K562 (cell line): ENCODE results near the gene IFNGR1. TPM values are rescaled to one million over a fixed set of nuclear protein-coding genes. Genes with fewer than 3 reads are reported as not detected.
"Not testable (repeated sequence)": the region's sequence is repeated elsewhere in the genome, so short reads cannot be mapped to it uniquely, and the experiment has no call there.

ENCODE experiments used
- ATAC-seq: fragments of 200-7000 bp; cut with Tn5 transposase; 3 replicates; pipeline ENCODE4 v1.9.1; 2020; ENCODE audit warnings: moderate library complexity
- BruUV-seq: library from RNA; stranded (reverse); fragments of 400-500 nt; replicated peaks from 2 replicates; lab custom pipeline; 2021; lab: Mats Ljungman, UMichigan
- CTCF ChIA-PET: fragments of 300-600 bp; formaldehyde crosslinking; extraction: SDS; loops from one replicate; lab custom pipeline; 2021; ENCODE audit warnings: low intra/inter-chr PET ratio; lab: Yijun Ruan, JAX
- POLR2A ChIA-PET: fragments of 300-600, 350-650 bp; sonication (Branson Sonifier 250); formaldehyde crosslinking; extraction: SDS; loops from one replicate; lab custom pipeline; 2021; ENCODE audit warnings: antibody characterized with exemption, inconsistent platforms; lab: Yijun Ruan, JAX
- DNase-seq, 4 experiments: peaks; one replicate each; pipeline versions ENCODE4 v3.0.0 to v3.0.0-alpha.2; 2011 to 2018; ENCODE audit warnings: low spot score in 3 of 4, mixed read lengths in 3 of 4; ENCODE audit errors: extremely low read depth in 1 of 4
- FAIRE-seq: peaks from 2 replicates; lab custom pipeline; 2011; peaks lifted over from hg19 to GRCh38; lab: Jason Lieb, UNC
- H2AFZ ChIP-seq: 2 replicates; pipeline ENCODE4 v1.6.0; 2011; ENCODE audit warnings: low read depth, low read length, control low read depth, inconsistent platforms
- H3K27ac ChIP-seq: fragments of 200-600 bp; 3 replicates; pipeline ENCODE4 v1.8.0; 2011; ENCODE audit warnings: low read depth, mild to moderate bottlenecking, control low read depth, inconsistent platforms, low read length, moderate library complexity, mixed read lengths; ENCODE audit errors: extremely low read depth
- H3K27me3 ChIP-seq, 2 experiments: fragments of 300-600 bp in 1 of 2; 2 replicates in 1 of 2; 3 replicates in 1 of 2; pipeline versions ENCODE4 v1.6.0 to v1.8.0; 2011; ENCODE audit warnings: inconsistent platforms in 2 of 2, low read length in 2 of 2, mild to moderate bottlenecking in 1 of 2, mixed read lengths in 1 of 2, moderate library complexity in 1 of 2; ENCODE audit not compliant: control insufficient read depth in 2 of 2, insufficient read depth in 2 of 2
- H3K36me3 ChIP-seq: fragments of 300-600 bp; 3 replicates; pipeline ENCODE4 v1.8.0; 2011; ENCODE audit warnings: mild to moderate bottlenecking, low read length, inconsistent platforms; ENCODE audit not compliant: control insufficient read depth, insufficient read depth
- H3K4me1 ChIP-seq, 2 experiments: fragments of 200-600 bp in 1 of 2; replicated peaks in 1 of 2; 2 replicates in 1 of 2; 3 replicates in 1 of 2; pipeline versions ENCODE4 v1.5.1 to v1.8.0; 2011; ENCODE audit warnings: inconsistent platforms in 2 of 2, low read length in 2 of 2, mild to moderate bottlenecking in 1 of 2, mixed read lengths in 1 of 2, moderate library complexity in 1 of 2; ENCODE audit not compliant: control insufficient read depth in 2 of 2, insufficient read depth in 2 of 2
- H3K4me2 ChIP-seq: 2 replicates; pipeline ENCODE4 v1.6.1; 2011; ENCODE audit warnings: low read length, control low read depth, inconsistent platforms, mixed read lengths; ENCODE audit not compliant: insufficient read depth
- H3K4me3 ChIP-seq: fragments of 200-600 bp; sonication (generic), shearing (Covaris generic); 2 replicates; pipeline ENCODE4 v1.5.1; 2016; ENCODE audit warnings: control low read depth, inconsistent platforms
- H3K79me2 ChIP-seq: fragments of 200-600 bp; 3 replicates; pipeline ENCODE4 v1.8.0; 2011; ENCODE audit warnings: low read length, inconsistent platforms; ENCODE audit not compliant: control insufficient read depth, insufficient read depth
- H3K9ac ChIP-seq, 2 experiments: 2 replicates each; pipeline versions ENCODE4 v1.6.0 to v1.6.1; 2011; ENCODE audit warnings: low read depth in 2 of 2, low read length in 2 of 2, control low read depth in 1 of 2, inconsistent platforms in 1 of 2, mild to moderate bottlenecking in 1 of 2, mixed read lengths in 1 of 2; ENCODE audit not compliant: insufficient read depth in 1 of 2
- H3K9me1 ChIP-seq: one replicate; pipeline ENCODE4 v1.6.0; 2011; ENCODE audit warnings: inconsistent platforms, mild to moderate bottlenecking, low read length, moderate library complexity; ENCODE audit not compliant: control insufficient read depth, insufficient read depth
- H3K9me3 ChIP-seq: replicated peaks from 2 replicates; pipeline ENCODE4 v1.5.1; 2011; ENCODE audit warnings: low read depth, low read length, inconsistent platforms; ENCODE audit not compliant: control insufficient read depth, insufficient read depth
- H4K20me1 ChIP-seq: replicated peaks from 2 replicates; pipeline ENCODE4 v1.6.1; 2011; ENCODE audit warnings: low read length, inconsistent platforms, mixed read lengths; ENCODE audit not compliant: control insufficient read depth, insufficient read depth
- CBX5 ChIP-seq: IDR thresholded peaks from 2 replicates; pipeline ENCODE4 v1.6.1; 2014; ENCODE audit warnings: low read depth, borderline replicate concordance
- FOXM1 ChIP-seq, 2 experiments: fragments of 450-650 bp in 1 of 2; sonication (generic) in 1 of 2; formaldehyde crosslinking in 1 of 2; IDR thresholded peaks; 2 replicates each; pipeline versions ENCODE4 v1.6.1 to v1.9.0; 2017 to 2022; ENCODE audit warnings: low read depth in 2 of 2, mild to moderate bottlenecking in 2 of 2, missing genetic modification reagents in 1 of 2, moderate library complexity in 1 of 2
- GABPB1 ChIP-seq: sonication (generic); formaldehyde crosslinking; IDR thresholded peaks from 2 replicates; pipeline ENCODE4 v1.8.0; 2022; ENCODE audit warnings: mild to moderate bottlenecking, missing genetic modification reagents
- L3MBTL2 ChIP-seq: fragments of 450-650 bp; IDR thresholded peaks from 2 replicates; pipeline ENCODE4 v1.6.1; 2016; ENCODE audit warnings: mild to moderate bottlenecking, moderate library complexity
- NCOA2 ChIP-seq, 2 experiments: fragments of 450-650 bp; IDR thresholded peaks; 2 replicates each; pipeline ENCODE4 v1.6.1; 2018; ENCODE audit warnings: mild to moderate bottlenecking in 2 of 2, moderate library complexity in 1 of 2; ENCODE audit not compliant: partially characterized antibody in 2 of 2
- SPI1 ChIP-seq: IDR thresholded peaks from 2 replicates; pipeline ENCODE4 v1.6.1; 2011; ENCODE audit warnings: low read depth, low read length, control low read depth, borderline replicate concordance
- TRIM28 ChIP-seq: fragments of 450-650 bp; IDR thresholded peaks from 2 replicates; pipeline ENCODE4 v1.6.1; 2017
- WGBS: fragments of 100-300 bp; shearing (Covaris generic); methylation state at CpG from one replicate; pipeline ENCODE4 v1.1.6; 2016; ENCODE audit warnings: low coverage, mixed read lengths; ENCODE audit not compliant: insufficient coverage; ENCODE audit errors: missing lambda C conversion rate; 5-methylcytosine and 5-hydroxymethylcytosine counted together
- in situ Hi-C: fragments of 300-500 bp; cut with MboI; formaldehyde crosslinking; loops from 4 replicates; pipeline ENCODE4 v1.15.0; 2018; ENCODE audit warnings: inconsistent platforms, mixed read lengths
- intact Hi-C: fragments of 100-400 bp; cut with micrococcal nuclease; formaldehyde crosslinking; loops from 2 replicates; pipeline ENCODE4 v1.14.2; 2022
- polyA plus RNA-seq, 8 experiments: library from polyadenylated mRNA; depleted of rRNA in 4 of 8; stranded (reverse) in 5 of 8; unstranded in 3 of 8; fragments of >200 nt; fragmentation: Nextera tagmentation in 2 of 8; fragmentation: Illumina TruSeq in 1 of 8; extraction: Ambion mirVana in 2 of 8; extraction: Trizol in 1 of 8; gene quantifications; 2 replicates each; pipeline versions ENCODE4 v1.2.1 to v1.2.3, GENCODE V29; 2011 to 2014; ENCODE audit warnings: inconsistent platforms in 1 of 8, missing spikeins in 1 of 8
- total RNA-seq, 7 experiments: library from RNA; depleted of rRNA in 6 of 7; stranded (reverse); fragments of >200 nt in 6 of 7; fragmentation: Illumina TruSeq in 2 of 7; extraction: Trizol in 2 of 7; gene quantifications; 2 replicates each; pipeline versions ENCODE4 v1.2.1 to v1.2.3, GENCODE V29; 2011 to 2021; ENCODE audit warnings: low replicate concordance in 1 of 7
- TF ChIP-seq, protein P1 (sequence below): fragments of 450-650 bp; IDR thresholded peaks from 2 replicates; pipeline ENCODE4 v1.6.1; 2018; ENCODE audit warnings: mild to moderate bottlenecking, low read depth; ENCODE audit not compliant: partially characterized antibody
- TF ChIP-seq, protein P2 (sequence below), 2 experiments: IDR thresholded peaks in 1 of 2; conservative IDR thresholded peaks in 1 of 2; 2 replicates each; pipeline ENCODE4 v1.6.1; 2016; ENCODE audit warnings: low read depth in 2 of 2, mild to moderate bottlenecking in 1 of 2, missing compliant biosample characterization in 1 of 2, missing genetic modification characterization in 1 of 2, moderate library complexity in 1 of 2

Gene IFNGR1
- total and polyA plus RNA-seq, 9 of the 15 experiments (the other 6 are each of a cell fraction or from before 2014, with no cell fraction given), result 14.7 to 47.0 (median 26.7) TPM

DNA sequence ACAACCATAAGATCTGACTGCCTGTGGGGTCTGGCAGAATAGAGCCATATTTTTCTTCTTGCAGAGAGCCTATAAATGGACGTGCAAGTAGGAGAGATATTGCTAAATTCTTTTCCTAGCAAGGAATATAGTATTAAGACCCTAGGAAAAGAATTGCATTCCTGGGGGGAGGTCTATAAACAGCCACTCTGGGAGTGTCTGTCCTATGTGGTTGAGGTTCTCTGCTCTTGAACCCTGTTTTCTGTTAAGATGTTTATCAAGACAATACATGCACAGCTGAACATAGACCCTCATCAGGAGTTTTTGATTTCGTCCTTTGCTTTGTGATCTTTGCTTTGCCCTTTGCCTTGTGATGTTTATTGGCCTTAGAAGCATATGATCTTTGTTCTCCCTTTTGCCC, 35.2 kb upstream of the IFNGR1 start:
- H3K4me2 ChIP-seq, H3K79me2 ChIP-seq, H4K20me1 ChIP-seq, intact Hi-C loops, H3K27ac ChIP-seq, CTCF ChIA-PET, H3K27me3 ChIP-seq, ATAC-seq, H3K9ac ChIP-seq, H3K4me3 ChIP-seq, in situ Hi-C loops, FAIRE-seq, H2AFZ ChIP-seq, H3K9me3 ChIP-seq, POLR2A ChIA-PET, BruUV-seq, H3K9me1 ChIP-seq, H3K4me1 ChIP-seq, DNase-seq, H3K36me3 ChIP-seq: not testable (repeated sequence)
- TF ChIP-seq CBX5 (0 out of 2 replicates have a peak, but pooled peaks have one; percentile 37), TRIM28 (peak; percentile 86)
- TF ChIP-seq, protein P1, sequence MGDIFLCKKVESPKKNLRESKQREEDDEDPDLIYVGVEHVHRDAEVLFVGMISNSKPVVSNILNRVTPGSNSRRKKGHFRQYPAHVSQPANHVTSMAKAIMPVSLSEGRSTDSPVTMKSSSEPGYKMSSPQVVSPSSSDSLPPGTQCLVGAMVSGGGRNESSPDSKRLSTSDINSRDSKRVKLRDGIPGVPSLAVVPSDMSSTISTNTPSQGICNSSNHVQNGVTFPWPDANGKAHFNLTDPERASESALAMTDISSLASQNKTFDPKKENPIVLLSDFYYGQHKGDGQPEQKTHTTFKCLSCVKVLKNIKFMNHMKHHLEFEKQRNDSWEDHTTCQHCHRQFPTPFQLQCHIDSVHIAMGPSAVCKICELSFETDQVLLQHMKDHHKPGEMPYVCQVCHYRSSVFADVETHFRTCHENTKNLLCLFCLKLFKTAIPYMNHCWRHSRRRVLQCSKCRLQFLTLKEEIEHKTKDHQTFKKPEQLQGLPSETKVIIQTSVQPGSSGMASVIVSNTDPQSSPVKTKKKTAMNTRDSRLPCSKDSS, result peak; percentile 32
- WGBS, result 4% methylated on average over 2 of the region's 2 CpGs

DNA sequence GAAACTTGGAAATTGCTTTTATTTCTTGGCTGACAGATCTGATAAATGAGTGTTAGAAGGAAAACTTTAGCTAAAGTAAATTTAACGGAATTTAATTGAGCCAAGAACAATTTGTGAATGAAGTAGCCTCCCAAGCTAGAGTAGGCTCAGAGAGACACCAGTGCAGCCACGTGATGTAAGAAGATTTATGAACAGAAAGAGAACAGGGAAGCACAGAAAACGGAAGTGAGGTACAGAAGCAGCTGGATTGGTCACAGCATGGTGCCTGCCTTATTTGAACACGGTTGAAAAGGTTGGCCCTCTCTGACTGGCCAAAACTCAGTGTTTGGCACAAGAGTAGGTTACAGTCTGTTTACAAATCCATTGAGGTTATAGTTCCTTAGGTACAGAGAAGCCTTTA, 29.5 kb upstream of the IFNGR1 start:
- CTCF ChIA-PET, result no interaction called here
- peak; percentile 52 for FAIRE-seq
- POLR2A ChIA-PET, result interaction anchor here (0.5 to 1.1 kb wide), 2 partner anchors 61 to 261 kb away, joined by 3 read pairs; no protein-coding TSS in a partner anchor
- TF ChIP-seq, protein P2, sequence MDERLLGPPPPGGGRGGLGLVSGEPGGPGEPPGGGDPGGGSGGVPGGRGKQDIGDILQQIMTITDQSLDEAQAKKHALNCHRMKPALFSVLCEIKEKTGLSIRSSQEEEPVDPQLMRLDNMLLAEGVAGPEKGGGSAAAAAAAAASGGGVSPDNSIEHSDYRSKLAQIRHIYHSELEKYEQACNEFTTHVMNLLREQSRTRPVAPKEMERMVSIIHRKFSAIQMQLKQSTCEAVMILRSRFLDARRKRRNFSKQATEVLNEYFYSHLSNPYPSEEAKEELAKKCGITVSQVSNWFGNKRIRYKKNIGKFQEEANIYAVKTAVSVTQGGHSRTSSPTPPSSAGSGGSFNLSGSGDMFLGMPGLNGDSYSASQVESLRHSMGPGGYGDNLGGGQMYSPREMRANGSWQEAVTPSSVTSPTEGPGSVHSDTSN (CRISPR knock-in tag; IDR thresholded peaks at IDR 0.05; ENCODE audit: low read depth), result no peak
- TF ChIP-seq, protein P2 (tag; conservative IDR thresholded peaks at IDR 0.05; ENCODE audit: low read depth), result peak; percentile 90
- TF ChIP-seq FOXM1 (IDR thresholded peaks at IDR 0.05; ENCODE audit: low read depth) (peak; percentile 74; the same call in 1 of the 2 replicates), FOXM1 (CRISPR knock-in tag; IDR thresholded peaks at IDR 0.05; ENCODE audit: low read depth) (no peak), SPI1 (peak; percentile 90), NCOA2 (IDR thresholded peaks at IDR 0.05; ENCODE audit: partially characterized antibody in 2 of 2) (no peak), GABPB1 (peak; percentile 50; the same call in 1 of the 2 replicates), L3MBTL2 (peak; percentile 47)

More for the DNA sequence above, 29.5 kb upstream of the IFNGR1 start:
- no TSS peak for BruUV-seq
- peak in 1 of 4 experiments; percentile 24 for DNase-seq
- ATAC-seq, result peak; percentile 75
- Histone ChIP-seq H3K27me3 (peaks cover 7% of the 10 kb centered on the region in 2 experiments; a peak in 3 of 5 replicates), H3K4me3 (no peak overlapping the region), H3K36me3 (no peaks in the 10 kb centered on the region), H4K20me1 (no peaks in the 10 kb centered on the region), H3K9me1 (no peaks in the 10 kb centered on the region), H2AFZ (peak overlapping the region; percentile 51; the same call in 1 of the 2 replicates), H3K9ac (no peak overlapping the region), H3K79me2 (no peaks in the 10 kb centered on the region), H3K4me1 (no peaks in the 10 kb centered on the region; a peak in 1 of 5 replicates), H3K27ac (no peak overlapping the region), H3K9me3 (no peaks in the 10 kb centered on the region), H3K4me2 (no peak overlapping the region)
- 3% methylated on average over 4 of the region's 4 CpGs for WGBS
- intact Hi-C loops (no loop called here), in situ Hi-C loops (no loop called here)
